Measurements from ENCODE around the gene SUGCT.

Gene SUGCT

GRCh38 chr7:40544871-40545303 lies 410.1 kb downstream of the SUGCT start:
- no peak overlapping the region for H3K4me3 ChIP-seq (ENCODE audit: low read depth, low read length)
- H3K14ac ChIP-seq (ENCODE audit: low read length): no peak overlapping the region
- H3K9ac ChIP-seq (ENCODE audit: low read length): no peak overlapping the region
- no peak overlapping the region for H4K91ac ChIP-seq (ENCODE audit: low read depth, low read length)
- H3K27me3 ChIP-seq (ENCODE audit: insufficient read depth, low read length): no peaks in the 10 kb centered on the region
- no peak overlapping the region for H3K27ac ChIP-seq (ENCODE audit: low read depth, low read length)
- no peak overlapping the region for H3K18ac ChIP-seq (ENCODE audit: low read length)
- H3K4me1 ChIP-seq (ENCODE audit: control insufficient read depth in 1 of 2, insufficient read depth in 2 of 2, low read length in 2 of 2): peaks cover 0 to 3% of the 10 kb centered on the region in 2 experiments
- H3K4me2 ChIP-seq (ENCODE audit: low read length): no peak overlapping the region
- H3K23ac ChIP-seq (ENCODE audit: low read length): no peak overlapping the region
- no peak overlapping the region for H3K4ac ChIP-seq (ENCODE audit: low read depth, low read length)
- H2BK5ac ChIP-seq (ENCODE audit: low read depth, low read length, poor library complexity): no peak overlapping the region
- H3K79me1 ChIP-seq (ENCODE audit: low read length): no peaks in the 10 kb centered on the region
- H2AFZ ChIP-seq (ENCODE audit: insufficient read depth, low read length, poor library complexity): no peak overlapping the region
- no peak overlapping the region for H2BK120ac ChIP-seq (ENCODE audit: insufficient read depth, low read length, poor library complexity)
- no peak overlapping the region for H4K12ac ChIP-seq (ENCODE audit: low read depth, low read length)
- no peak overlapping the region for H2BK12ac ChIP-seq (ENCODE audit: low read length)
- no CpG with 5 or more reads among the region's 1 CpG for WGBS (ENCODE audit: extremely low coverage, insufficient coverage, insufficient read length)
- H3K79me2 ChIP-seq (ENCODE audit: control insufficient read depth, insufficient read depth, low read length, poor library complexity): no peaks in the 10 kb centered on the region
- H3K9me3 ChIP-seq (ENCODE audit: insufficient read depth, low read depth, low read length): no peaks in the 10 kb centered on the region
- no peaks in the 10 kb centered on the region for H3K36me3 ChIP-seq (ENCODE audit: control insufficient read depth in 1 of 2, insufficient read depth in 2 of 2, low read length in 2 of 2)
- H2AK5ac ChIP-seq (ENCODE audit: low read length): no peak overlapping the region
- H4K8ac ChIP-seq (ENCODE audit: low read depth, low read length): no peak overlapping the region
- no peak for DNase-seq

DNA sequence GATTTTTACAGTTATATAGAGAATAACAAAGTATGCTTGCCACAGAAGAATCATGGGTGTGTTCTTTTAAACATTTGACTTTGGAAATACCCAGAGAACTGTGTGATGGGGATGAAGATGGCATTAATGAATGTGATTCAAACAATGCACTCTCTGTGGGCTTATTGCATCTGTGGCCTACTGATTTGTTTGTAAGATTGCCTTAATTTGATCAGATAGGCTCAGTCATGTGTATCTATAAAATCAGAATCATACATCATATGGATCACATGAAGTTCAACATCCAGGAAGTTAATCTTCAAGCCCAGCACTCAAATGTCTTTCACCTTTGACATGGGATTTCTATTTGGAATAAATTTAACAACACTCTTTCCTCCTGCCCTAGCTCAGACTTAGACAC lies 410.9 kb downstream of the SUGCT start:
- no peak overlapping the region for H2BK5ac ChIP-seq (ENCODE audit: low read depth, low read length, poor library complexity)
- H3K4me1 ChIP-seq (ENCODE audit: control insufficient read depth in 1 of 2, insufficient read depth in 2 of 2, low read length in 2 of 2): peaks cover 0 to 3% of the 10 kb centered on the region in 2 experiments
- no peak overlapping the region for H2AK5ac ChIP-seq (ENCODE audit: low read length)
- no peaks in the 10 kb centered on the region for H3K36me3 ChIP-seq (ENCODE audit: control insufficient read depth in 1 of 2, insufficient read depth in 2 of 2, low read length in 2 of 2)
- H2AFZ ChIP-seq (ENCODE audit: insufficient read depth, low read length, poor library complexity): no peak overlapping the region
- H3K9ac ChIP-seq (ENCODE audit: low read length): no peak overlapping the region
- no peaks in the 10 kb centered on the region for H3K27me3 ChIP-seq (ENCODE audit: insufficient read depth, low read length)
- no peak overlapping the region for H3K4me3 ChIP-seq (ENCODE audit: low read depth, low read length)
- no peak overlapping the region for H4K91ac ChIP-seq (ENCODE audit: low read depth, low read length)
- H3K18ac ChIP-seq (ENCODE audit: low read length): no peak overlapping the region
- no peak overlapping the region for H3K14ac ChIP-seq (ENCODE audit: low read length)
- H3K27ac ChIP-seq (ENCODE audit: low read depth, low read length): no peak overlapping the region
- H3K9me3 ChIP-seq (ENCODE audit: insufficient read depth, low read depth, low read length): no peaks in the 10 kb centered on the region
- H3K79me2 ChIP-seq (ENCODE audit: control insufficient read depth, insufficient read depth, low read length, poor library complexity): no peaks in the 10 kb centered on the region
- H2BK120ac ChIP-seq (ENCODE audit: insufficient read depth, low read length, poor library complexity): no peak overlapping the region
- no peak overlapping the region for H3K4ac ChIP-seq (ENCODE audit: low read depth, low read length)
- no peaks in the 10 kb centered on the region for H3K79me1 ChIP-seq (ENCODE audit: low read length)
- no peak for DNase-seq
- no peak overlapping the region for H3K4me2 ChIP-seq (ENCODE audit: low read length)
- no peak overlapping the region for H3K23ac ChIP-seq (ENCODE audit: low read length)
- H2BK12ac ChIP-seq (ENCODE audit: low read length): no peak overlapping the region
- no peak overlapping the region for H4K8ac ChIP-seq (ENCODE audit: low read depth, low read length)
- no peak overlapping the region for H4K12ac ChIP-seq (ENCODE audit: low read depth, low read length)

- Histone ChIP-seq H3K79me1 (ENCODE audit: low read length) (no peaks in the 10 kb centered on the region), H3K4ac (ENCODE audit: low read depth, low read length) (no peak overlapping the region), H3K18ac (ENCODE audit: low read length) (no peak overlapping the region), H3K4me3 (ENCODE audit: low read depth, low read length) (no peak overlapping the region), H2AFZ (ENCODE audit: insufficient read depth, low read length, poor library complexity) (no peak overlapping the region), H2BK5ac (ENCODE audit: low read depth, low read length, poor library complexity) (no peak overlapping the region), H2BK120ac (ENCODE audit: insufficient read depth, low read length, poor library complexity) (no peak overlapping the region), H3K27me3 (ENCODE audit: insufficient read depth, low read length) (no peaks in the 10 kb centered on the region), H3K4me1 (ENCODE audit: control insufficient read depth in 1 of 2, insufficient read depth in 2 of 2, low read length in 2 of 2) (peaks cover 0 to 7% of the 10 kb centered on the region in 2 experiments), H3K36me3 (ENCODE audit: control insufficient read depth in 1 of 2, insufficient read depth in 2 of 2, low read length in 2 of 2) (no peaks in the 10 kb centered on the region), H3K14ac (ENCODE audit: low read length) (no peak overlapping the region), H3K9me3 (ENCODE audit: insufficient read depth, low read depth, low read length) (no peaks in the 10 kb centered on the region), H3K4me2 (ENCODE audit: low read length) (no peak overlapping the region), H3K27ac (ENCODE audit: low read depth, low read length) (no peak overlapping the region), H2BK12ac (ENCODE audit: low read length) (no peak overlapping the region), H4K8ac (ENCODE audit: low read depth, low read length) (no peak overlapping the region), H3K9ac (ENCODE audit: low read length) (no peak overlapping the region), H4K91ac (ENCODE audit: low read depth, low read length) (no peak overlapping the region), H3K79me2 (ENCODE audit: control insufficient read depth, insufficient read depth, low read length, poor library complexity) (no peaks in the 10 kb centered on the region), H2AK5ac (ENCODE audit: low read length) (no peak overlapping the region), H3K23ac (ENCODE audit: low read length) (no peak overlapping the region), H4K12ac (ENCODE audit: low read depth, low read length) (no peak overlapping the region)
- no CpG with 5 or more reads among the region's 6 CpGs for WGBS (ENCODE audit: extremely low coverage, insufficient coverage, insufficient read length)
- DNase-seq: peak; percentile 7 to 37
These were observed 412.1 kb downstream of the SUGCT start for GRCh38 chr7:40546616-40547501.

DNA sequence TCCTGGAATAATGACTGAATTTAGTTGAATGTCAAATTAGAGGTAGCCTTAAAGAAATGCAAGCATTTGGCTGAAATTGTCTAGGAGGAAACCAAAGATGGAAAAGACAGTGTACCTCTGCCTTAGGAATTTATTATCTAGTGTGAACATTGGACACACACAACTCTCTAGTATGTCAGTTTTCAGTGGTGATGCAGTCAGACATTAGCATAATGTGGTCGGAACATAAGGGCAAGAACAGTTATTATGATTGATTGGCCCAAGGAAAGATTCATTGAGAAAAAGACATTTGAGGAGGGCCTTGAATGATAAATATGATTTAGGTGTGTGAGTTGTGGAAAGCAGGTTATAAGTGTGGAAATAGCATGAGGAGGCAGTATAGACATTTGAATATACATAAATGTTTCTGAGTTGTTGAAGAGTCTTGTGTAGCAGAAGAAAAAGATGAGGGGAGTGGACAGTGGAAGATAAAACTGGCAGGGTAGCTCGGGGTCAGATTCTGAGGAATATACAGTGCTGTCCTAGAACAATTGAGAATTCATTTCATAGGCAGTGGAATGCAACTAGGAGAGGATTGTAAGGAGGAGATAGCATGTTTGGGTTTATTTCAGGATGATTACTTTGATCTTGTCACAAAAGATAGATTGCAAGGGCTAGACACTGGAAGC lies 414.7 kb downstream of the SUGCT start:
- Histone ChIP-seq H3K9me3 (ENCODE audit: insufficient read depth, low read depth, low read length) (no peaks in the 10 kb centered on the region), H3K4me3 (ENCODE audit: low read depth, low read length) (no peak overlapping the region), H3K4me2 (ENCODE audit: low read length) (no peak overlapping the region), H3K27ac (ENCODE audit: low read depth, low read length) (no peak overlapping the region), H3K14ac (ENCODE audit: low read length) (no peak overlapping the region), H3K4ac (ENCODE audit: low read depth, low read length) (no peak overlapping the region), H3K27me3 (ENCODE audit: insufficient read depth, low read length) (no peaks in the 10 kb centered on the region), H3K79me1 (ENCODE audit: low read length) (no peaks in the 10 kb centered on the region), H2BK120ac (ENCODE audit: insufficient read depth, low read length, poor library complexity) (no peak overlapping the region), H4K8ac (ENCODE audit: low read depth, low read length) (no peak overlapping the region), H2AK5ac (ENCODE audit: low read length) (no peak overlapping the region), H2BK12ac (ENCODE audit: low read length) (no peak overlapping the region), H4K91ac (ENCODE audit: low read depth, low read length) (no peak overlapping the region), H3K36me3 (ENCODE audit: control insufficient read depth in 1 of 2, insufficient read depth in 2 of 2, low read length in 2 of 2) (no peaks in the 10 kb centered on the region), H3K18ac (ENCODE audit: low read length) (no peak overlapping the region), H4K12ac (ENCODE audit: low read depth, low read length) (no peak overlapping the region), H2BK5ac (ENCODE audit: low read depth, low read length, poor library complexity) (no peak overlapping the region), H3K4me1 (ENCODE audit: control insufficient read depth in 1 of 2, insufficient read depth in 2 of 2, low read length in 2 of 2) (peaks cover 4 to 10% of the 10 kb centered on the region in 2 experiments), H3K79me2 (ENCODE audit: control insufficient read depth, insufficient read depth, low read length, poor library complexity) (no peaks in the 10 kb centered on the region), H2AFZ (ENCODE audit: insufficient read depth, low read length, poor library complexity) (no peak overlapping the region), H3K9ac (ENCODE audit: low read length) (no peak overlapping the region), H3K23ac (ENCODE audit: low read length) (no peak overlapping the region)
- no CpG with 5 or more reads among the region's 2 CpGs for WGBS (ENCODE audit: extremely low coverage, insufficient coverage, insufficient read length)
- no peak for DNase-seq

Measured in trophoblast cell (in vitro differentiated cells and primary cell).